Lower leg skin (tissue), 4 donors: ENCODE data around the gene DENND1A. TPM values are rescaled to one million over a fixed set of nuclear protein-coding genes. Genes with fewer than 3 reads are reported as not detected.

Experiments
- DNase-seq, 2 donors: peaks; one replicate each; pipeline ENCODE4 v3.0.0-alpha.2; 2019; ENCODE audit warnings: low spot score in 2 of 2
- H3K4me3 ChIP-seq: fragments of 200-600 bp; sonication (generic); 2 replicates; pipeline ENCODE4 v1.5.1; 2017; ENCODE audit warnings: mild to moderate bottlenecking, low read depth; ENCODE audit not compliant: poor library complexity, severe bottlenecking
- POLR2A ChIP-seq, 2 donors: fragments of 450-650 bp; IDR thresholded peaks; one replicate each; pipeline ENCODE4 v1.6.1; 2016 to 2017; ENCODE audit warnings: antibody characterized with exemption in 2 of 2, mild to moderate bottlenecking in 1 of 2, moderate library complexity in 1 of 2
- WGBS, 2 donors: methylation state at CpG; one replicate each; pipeline ENCODE4 v1.1.5; 2018; 5-methylcytosine and 5-hydroxymethylcytosine counted together
- intact Hi-C: fragments of 100-400 bp; cut with DNase I; formaldehyde crosslinking; loops from one replicate; pipeline ENCODE4 v1.15.0; 2023; ENCODE audit warnings: low total_unique reads
- total RNA-seq, 4 donors: library from RNA; depleted of rRNA; stranded (reverse); fragments of >200 nt; gene quantifications; one replicate each; pipeline ENCODE4 v1.1.0, GENCODE V29; 2016
- TF ChIP-seq, protein P1 (sequence below), 3 donors: fragments of 450-650 bp; IDR thresholded peaks; one replicate each; pipeline ENCODE4 v1.5.1; 2016; ENCODE audit warnings: antibody characterized with exemption in 3 of 3, mild to moderate bottlenecking in 3 of 3, moderate library complexity in 2 of 3

DENND1A gene
- total RNA-seq, 4 donors from 2014 or later = 6.5 to 16.3 (median 12.3) TPM

DNA sequence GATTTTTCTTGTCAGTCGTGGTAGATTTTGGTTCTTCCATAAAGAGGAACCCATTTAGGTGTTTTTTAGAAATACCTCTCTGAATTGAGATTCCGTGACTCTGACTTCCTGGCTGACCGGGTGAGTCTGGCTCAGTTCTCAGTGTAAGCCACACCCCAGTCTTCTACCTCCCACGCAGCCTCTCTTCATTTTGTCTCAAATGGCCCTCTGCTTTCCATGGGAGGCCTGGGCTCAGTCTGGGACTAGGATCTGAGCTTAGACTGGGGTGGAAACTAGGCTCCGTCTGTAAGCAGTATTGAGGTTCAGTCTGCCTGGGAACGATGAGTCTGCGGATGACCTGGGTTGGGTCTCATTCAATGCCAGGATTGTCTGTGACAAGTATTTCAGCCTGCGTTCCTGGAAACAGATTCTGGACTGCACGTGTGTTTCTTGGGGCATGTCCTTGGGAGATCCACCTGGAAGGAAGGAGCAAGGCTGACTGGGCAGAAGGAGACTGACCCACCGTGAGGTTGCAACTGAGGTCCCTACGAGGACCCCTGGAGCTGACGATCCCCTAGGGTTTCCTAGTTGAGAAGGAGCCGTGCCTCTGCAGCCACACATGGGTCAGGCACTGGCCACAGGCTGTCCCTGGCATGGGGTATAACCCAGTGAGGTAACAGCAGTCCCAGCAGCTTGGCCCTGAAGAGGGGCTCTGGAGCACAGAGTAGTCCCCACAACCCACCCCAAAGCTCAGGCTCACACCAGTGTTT lies 586.3 kb downstream of the DENND1A start:
- 38 to 56% methylated on average over 12 of the region's 13 CpGs for WGBS, 2 donors
- no peak overlapping the region for H3K4me3 ChIP-seq
- DNase-seq = no peak
- TF ChIP-seq POLR2A (IDR thresholded peaks at IDR 0.05) = no peak
- TF ChIP-seq, protein P1, sequence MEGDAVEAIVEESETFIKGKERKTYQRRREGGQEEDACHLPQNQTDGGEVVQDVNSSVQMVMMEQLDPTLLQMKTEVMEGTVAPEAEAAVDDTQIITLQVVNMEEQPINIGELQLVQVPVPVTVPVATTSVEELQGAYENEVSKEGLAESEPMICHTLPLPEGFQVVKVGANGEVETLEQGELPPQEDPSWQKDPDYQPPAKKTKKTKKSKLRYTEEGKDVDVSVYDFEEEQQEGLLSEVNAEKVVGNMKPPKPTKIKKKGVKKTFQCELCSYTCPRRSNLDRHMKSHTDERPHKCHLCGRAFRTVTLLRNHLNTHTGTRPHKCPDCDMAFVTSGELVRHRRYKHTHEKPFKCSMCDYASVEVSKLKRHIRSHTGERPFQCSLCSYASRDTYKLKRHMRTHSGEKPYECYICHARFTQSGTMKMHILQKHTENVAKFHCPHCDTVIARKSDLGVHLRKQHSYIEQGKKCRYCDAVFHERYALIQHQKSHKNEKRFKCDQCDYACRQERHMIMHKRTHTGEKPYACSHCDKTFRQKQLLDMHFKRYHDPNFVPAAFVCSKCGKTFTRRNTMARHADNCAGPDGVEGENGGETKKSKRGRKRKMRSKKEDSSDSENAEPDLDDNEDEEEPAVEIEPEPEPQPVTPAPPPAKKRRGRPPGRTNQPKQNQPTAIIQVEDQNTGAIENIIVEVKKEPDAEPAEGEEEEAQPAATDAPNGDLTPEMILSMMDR (IDR thresholded peaks at IDR 0.05) = no peak
- intact Hi-C loops = no loop called here

DNA sequence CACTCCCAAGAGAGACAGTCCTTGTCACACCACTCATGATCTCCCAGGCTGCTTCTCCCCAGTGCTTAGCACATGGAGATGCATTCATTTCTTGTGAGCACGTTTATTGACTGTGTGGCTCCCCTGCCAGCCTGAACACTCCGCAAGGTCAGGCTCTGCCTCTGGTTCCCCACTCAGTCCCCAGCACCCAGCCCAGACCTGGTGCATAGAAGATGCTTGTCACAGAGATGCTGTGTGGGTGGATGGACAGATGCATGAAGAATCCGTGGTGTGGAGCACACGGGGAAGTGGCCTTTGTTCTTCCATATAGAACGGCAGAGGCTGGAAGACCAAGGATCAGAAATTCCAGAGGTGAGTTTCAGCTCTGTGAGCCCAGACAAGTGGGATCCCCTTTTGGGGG lies 587.7 kb downstream of the DENND1A start:
- WGBS, 2 donors = 87 to 94% methylated on average over 5 of the region's 5 CpGs
- intact Hi-C loops = no loop called here
- H3K4me3 ChIP-seq = no peak overlapping the region
- no peak for TF ChIP-seq POLR2A (IDR thresholded peaks at IDR 0.05)
- TF ChIP-seq, protein P1 (IDR thresholded peaks at IDR 0.05) = no peak
- DNase-seq = no peak

DNA sequence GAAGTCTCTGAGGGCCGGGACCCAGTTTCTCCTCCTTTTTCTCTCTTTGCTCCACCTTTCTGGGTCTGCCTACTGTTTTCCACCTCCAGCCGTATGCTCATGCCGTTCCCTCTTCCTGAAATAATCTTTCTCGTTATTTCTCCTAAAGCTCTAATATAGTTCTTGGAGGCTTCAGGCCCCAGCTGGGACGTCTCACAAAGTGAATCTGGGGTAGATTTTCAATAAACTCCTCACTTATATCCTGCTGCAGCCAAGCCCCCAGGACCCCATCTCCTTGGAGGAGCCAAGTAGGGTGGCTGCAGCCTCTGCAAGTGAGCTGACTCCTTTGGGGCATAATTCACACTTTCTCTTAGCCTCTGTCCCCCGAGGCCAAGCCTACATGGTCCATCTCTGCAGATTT lies 588.1 kb downstream of the DENND1A start:
- intact Hi-C loops = no loop called here
- no peak for DNase-seq
- no peak overlapping the region for H3K4me3 ChIP-seq
- TF ChIP-seq POLR2A (IDR thresholded peaks at IDR 0.05) = no peak
- TF ChIP-seq, protein P1 (IDR thresholded peaks at IDR 0.05) = no peak
- 88 to 92% methylated on average over 6 of the region's 6 CpGs for WGBS, 2 donors

DNA sequence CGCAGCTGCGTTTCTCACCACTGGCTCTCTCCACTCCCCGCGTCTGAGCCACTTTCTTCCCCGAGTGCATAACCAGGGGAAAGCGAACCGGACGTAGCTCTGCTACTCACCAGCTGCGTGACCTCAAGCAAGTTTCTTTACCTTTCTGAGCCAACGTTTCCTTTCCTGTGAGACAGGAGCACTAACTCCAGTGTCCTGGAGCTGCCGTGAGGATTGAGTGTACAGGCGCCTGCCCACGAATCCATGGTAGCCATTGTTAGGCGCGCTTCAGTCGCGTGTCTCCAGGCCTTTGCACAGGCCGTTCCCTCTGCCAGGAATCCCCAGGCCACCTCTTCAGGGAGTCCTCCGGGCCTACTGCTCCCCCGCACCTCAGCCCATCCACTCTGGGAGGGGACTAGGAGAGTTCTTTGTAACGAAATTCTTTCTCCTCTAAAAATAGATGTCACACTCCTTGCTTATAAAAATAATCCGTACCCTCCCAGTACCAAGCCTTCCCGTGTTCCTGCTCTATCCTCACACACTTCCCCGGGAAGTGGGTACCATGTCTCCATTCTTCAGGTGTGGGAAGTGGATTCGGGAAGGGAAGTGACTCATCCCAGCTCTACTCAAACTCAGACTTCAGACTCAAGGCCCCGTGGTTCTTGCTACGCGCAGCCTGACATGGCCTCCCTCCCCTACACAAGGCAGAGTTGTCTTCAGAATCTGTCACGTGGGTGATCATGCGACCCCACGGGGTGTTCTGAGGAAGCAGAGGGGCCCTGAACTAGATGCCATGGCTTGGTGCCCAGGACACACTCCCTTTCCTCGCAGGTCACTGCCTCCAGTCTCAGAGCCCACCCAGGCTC lies 590.0 kb downstream of the DENND1A start:
- no peak overlapping the region for H3K4me3 ChIP-seq
- whole genome bisulfite sequencing, 2 donors = 69 to 79% methylated on average over 31 to 32 of the region's 32 CpGs
- intact Hi-C loops = no loop called here
- TF ChIP-seq, protein P1 (IDR thresholded peaks at IDR 0.05) = no peak
- DNase-seq = no peak

DNA sequence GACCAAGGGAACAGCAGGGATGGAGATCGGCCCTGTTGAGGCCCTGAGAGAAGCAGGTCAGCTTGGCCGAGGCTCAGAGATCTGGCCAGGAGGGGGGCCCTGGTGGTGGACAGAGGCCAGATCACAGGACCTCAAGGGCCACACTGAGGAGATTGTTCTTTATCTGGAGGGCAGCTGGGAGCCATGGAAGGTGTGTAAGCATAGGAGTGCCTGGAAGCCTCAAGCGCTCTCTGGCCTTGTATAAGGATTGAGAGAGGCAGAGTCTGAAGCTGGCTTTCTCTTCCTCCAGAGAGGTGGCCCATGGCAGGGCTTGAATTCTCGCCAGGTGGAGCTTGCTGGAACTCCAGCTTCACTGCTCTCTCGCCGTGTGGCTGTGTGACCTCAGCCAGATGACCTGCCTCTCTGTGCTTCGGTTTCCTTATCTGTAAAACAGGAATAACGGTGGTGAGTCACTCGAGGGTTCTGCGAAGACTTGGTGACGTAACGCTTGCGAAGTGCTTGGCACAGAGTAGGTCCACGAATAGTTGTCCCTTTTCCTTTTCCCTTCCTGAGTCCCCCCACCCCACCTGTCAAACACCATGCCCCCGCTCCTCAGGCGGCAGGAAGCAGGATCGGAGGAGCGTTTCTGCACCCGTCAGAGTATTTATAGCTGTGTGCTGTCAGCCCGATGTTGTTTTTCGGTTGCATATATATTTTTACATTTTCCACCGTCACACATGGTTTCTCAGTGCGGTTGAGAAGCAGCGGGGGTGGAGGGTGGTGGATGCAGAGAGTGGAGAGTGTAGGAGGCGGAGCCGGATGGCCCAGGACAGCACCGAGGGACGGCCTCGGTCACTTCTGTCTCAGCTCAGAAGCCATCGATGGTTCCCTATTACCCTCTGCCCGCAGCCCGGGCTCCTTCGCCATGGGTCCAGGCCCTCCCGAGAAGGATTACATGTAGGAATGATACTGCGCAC lies 590.9 kb downstream of the DENND1A start:
- intact Hi-C loops = no loop called here
- TF ChIP-seq, protein P1 (IDR thresholded peaks at IDR 0.05) = no peak
- no peak for TF ChIP-seq POLR2A (IDR thresholded peaks at IDR 0.05)
- 72 to 75% methylated on average over 35 of the region's 35 CpGs for WGBS, 2 donors
- H3K4me3 ChIP-seq = no peak overlapping the region
- DNase-seq = no peak
